Activated CD4-positive, alpha-beta T cell treated with anti-CD3 and anti-CD28 coated beads, Interleukin-2, amount 50 U/mL, for 1 hour (primary cell): Measurements from ENCODE around the gene DMD.
"Not testable (repeated sequence)": the region's sequence is repeated elsewhere in the genome, so short reads cannot be mapped to it uniquely, and the experiment has no call there.

Experiments
- DNase-seq: peaks from one replicate; pipeline ENCODE4 v3.0.0-alpha.2; 2020

Gene DMD

DNA sequence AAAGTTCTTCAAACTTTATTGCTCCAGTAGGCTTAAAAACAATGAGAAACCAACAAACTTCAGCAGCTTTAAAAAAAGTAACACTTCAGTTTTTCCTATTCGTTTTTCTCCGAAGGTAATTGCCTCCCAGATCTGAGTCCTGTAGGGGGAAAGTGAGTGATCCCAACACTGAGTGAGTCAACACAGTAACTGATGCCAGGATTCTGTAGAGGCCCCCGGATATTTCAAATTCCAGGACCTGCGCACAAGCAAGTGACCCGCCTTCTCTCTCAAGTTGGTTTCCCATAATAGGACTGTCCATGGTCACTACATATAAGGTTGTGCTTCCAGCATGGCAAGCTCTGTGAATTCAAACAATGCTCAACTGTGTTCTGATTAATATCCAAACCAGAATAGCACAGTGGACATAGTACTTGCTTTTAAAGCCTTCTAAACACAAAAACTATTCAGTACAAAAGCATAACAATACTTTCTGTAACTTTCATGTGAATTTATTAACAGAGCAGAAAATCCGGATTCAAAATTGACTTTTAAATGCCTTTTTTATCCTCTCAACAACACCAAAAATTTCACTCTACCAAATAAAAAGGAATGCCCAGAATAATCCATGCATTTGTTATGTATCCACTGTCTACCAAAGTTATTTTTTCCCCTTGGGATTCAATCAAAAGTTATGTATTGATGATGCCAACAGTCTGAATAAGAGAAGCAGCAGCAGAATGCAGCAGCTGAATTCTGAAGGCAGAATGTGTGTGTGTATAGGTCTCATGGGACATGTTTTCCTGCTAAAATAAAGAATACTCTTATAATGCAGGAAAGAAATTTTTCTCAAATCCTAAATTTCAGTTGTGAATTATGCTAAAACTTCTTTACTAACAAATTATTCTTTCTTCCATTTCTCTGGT is at the start of gene DMD:
DMD (minus strand) TSS at position 194 of the 905 bp plus-strand sequence. CDS start 237 bp downstream, outside the sequence.
- DNase-seq, result no peak

DNA sequence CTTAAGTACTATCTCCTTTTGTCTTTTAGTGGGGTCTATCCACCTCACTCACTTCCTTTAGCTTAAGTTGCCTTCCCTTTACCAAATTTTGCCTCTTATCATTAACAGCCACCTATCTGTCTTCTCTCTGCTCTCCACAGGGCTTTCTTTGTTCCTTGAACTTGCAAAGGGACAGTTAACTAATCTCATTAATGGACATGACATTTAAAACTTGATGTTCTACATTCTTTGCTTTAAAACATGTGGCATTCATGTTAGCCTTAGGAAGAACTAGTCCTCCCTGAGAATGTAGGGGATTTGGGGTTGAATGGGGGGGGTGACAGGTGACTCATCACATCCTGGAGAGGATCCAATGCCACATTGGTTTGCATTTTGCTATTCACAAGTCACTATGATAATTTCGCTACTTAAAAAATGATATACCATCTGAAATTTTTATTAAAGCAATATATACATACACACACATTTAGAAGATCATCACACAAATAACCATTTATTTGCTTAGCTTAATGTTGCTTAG is 41.0 kb upstream of the DMD start:
- no peak for DNase-seq

DNA sequence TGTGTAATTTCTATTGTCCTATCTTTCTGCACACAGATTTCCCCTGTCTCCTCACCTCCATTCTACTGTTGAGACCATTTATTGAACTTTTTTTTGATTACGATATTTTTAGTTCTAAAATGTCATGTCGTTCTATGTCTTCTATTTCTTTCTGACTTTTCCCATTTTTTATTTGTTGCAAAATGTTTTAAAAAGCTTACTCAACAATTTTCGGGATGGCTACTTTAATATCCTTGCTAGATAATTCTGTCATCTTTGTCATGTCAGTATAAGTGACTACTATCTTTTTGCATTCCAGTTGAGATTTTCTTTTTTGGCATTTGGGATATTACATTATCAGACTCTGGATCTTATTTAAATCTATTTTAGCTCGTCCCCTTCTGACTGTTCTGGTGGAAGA is 7.5 kb upstream of the DMD start:
- DNase-seq, result no peak

DNA sequence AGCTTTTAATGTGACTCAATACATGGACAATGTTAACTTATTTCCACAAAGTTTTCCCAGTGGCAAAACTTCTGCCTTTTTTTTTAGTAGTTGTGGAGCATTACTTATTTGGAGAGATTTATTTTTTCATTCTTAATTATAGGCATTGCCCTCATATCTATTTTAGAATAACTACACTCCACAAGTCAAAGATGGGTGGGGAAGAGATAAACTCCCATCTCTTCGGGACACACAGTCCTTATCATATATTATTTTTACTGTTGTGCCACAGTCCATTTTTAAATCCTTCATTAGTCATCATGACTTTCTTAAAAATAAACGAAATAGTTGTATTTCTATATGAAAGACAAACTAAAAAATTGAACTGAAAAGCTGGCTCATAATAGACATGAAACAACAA is 1.2 kb downstream of the DMD start:
- DNase-seq, result no peak

DNA sequence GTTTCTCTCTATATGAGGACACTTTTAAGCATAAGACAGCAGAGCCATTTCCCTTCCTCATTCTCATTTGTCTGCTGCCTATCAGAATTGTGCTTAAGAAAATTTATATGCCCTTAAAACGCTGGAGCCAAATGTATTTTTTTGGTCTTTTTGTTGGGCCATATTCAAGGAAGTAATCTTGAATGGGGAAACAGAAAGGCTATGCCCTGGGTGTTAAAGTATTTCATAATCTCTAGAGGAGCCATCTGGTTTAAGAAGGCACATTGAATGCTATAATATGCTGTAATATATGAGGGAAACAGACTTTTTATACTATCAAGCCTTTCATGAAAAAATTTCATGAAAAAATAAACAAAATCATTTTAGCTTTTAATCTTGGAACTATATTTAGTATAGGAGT is 4.3 kb downstream of the DMD start:
- no peak for DNase-seq

DNA sequence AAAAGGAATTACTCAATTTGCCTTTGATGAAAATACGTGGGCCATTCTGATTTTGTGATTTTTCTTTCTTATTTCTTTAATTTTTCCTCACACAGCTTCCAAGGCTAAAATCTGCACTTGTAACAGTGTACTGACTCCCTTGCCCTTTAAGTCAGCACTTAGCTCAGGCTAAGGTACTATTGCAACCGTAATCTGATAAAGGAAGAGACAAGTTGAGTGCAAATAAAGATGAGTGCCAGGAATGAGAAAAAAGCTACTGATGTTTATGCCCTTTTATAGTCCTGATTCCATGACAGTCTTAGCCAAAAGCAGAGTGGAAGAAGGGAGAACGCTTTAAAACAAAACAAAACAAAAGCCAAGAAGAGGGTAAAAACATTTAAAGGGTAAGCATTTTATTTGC is 6.0 kb downstream of the DMD start:
- no peak for DNase-seq

DNA sequence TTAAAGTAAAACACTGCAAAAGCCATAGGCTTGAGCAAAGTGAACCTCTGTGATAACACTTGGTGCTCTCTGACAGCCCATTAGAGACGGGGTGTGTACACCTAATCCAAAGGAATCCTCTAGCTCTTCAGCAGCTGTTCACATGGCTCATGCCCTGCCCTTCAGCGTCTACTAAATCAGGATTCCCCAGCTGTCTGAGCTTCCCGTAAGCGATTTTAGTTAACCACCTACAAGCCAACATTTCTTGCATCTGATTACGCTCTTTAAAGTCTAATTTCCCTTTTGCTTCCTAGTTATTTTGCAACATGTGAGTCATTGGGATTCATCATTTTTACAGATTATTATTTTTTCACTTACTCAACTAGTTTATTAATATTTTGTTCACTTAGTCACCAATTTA is 6.5 kb downstream of the DMD start:
- no peak for DNase-seq

DNA sequence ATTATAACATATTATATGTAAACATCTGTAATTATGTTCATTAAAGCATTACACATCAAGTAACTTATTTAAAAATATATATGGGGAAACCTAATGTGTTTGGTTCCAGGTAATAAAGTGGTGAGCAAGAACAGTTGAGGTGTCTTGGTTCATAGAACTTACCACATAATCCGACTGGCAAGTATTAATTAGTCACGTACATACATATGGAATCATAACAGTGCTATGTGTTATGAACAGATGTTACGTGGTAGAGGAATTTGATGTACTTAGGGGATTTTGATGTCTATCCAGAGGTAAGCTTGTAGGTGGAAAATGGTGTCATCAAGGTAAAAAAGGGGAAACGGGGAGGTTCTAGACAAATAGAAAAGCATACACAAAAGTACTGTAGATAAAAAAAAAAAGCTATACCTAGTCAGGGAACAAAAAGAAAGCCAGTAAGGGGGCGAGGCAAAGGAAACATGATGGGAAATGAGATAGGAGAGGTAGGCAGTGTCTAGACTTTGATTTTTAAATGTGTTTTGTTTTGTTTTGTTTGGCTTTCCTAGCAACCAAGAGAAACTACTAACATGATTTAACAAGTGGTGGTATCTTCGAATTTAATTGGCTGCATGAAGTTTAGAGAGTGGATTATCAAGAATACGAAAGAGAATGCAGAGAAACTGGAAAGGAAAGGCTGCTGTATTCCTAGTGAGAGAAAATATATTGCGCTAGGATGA is 12.6 kb downstream of the DMD start:
- DNase-seq, result no peak

DNA sequence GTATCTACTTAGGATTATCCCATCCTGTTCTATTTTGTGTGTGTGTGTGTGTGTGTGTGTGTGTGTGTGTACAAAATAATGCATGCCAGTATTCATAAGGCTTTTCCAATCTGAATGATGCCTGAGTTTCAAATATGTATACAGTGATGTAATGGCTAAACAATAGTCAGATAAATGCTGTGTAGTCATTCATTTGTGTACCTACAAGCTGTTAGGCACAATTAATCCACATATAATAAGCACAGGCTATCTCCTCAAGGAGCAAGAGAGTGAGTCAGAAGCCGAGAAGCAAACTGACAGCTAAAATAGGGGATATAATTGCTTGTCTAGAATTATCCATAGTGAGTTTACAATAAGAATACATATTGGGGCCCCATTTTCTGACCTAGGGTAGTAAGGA is 15.7 kb downstream of the DMD start:
- DNase-seq, result no peak

DNA sequence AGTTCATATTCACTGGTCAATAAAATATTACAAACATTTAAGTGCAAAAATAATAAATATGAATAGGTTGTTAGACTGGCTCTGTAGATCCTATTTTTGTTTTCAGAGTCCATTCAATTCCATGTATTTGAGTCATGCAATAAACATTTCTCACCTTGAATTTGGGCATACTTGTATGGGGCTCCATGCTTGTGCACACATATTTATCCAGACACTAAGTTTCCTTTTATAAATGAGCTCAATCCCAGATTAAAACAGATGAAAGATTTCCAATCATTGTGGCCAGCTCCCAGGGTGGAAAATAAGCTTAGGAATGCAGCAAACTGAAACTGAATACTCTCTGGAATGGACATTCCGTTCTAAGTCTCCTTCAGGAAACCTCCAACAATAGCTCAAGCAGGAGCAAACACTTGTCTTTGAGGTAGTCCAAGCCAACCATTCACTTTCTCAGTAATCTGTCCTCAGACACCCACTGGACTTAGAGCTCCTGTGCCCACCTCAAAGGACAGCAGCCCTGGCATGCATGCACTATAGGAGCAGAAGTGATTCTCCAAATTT is 16.4 kb downstream of the DMD start:
- no peak for DNase-seq

DNA sequence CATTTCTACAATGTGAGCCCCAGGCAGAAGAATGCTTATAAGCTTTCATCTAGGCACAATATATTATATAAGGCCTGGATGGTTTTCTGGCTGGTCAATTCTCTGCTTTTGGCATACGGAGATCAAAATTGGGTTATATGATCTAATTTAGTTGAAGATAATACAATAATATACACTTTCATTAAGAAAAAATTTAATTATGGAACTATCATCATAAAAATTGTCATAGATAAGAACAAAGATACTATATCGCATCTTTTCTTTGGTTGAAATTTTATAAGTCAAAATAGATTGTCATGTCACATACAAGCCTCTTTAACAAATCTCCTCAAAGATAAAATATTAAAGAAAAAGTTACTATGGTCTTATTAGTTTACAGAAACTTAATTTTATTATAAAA is 17.1 kb downstream of the DMD start:
- DNase-seq, result no peak

DNA sequence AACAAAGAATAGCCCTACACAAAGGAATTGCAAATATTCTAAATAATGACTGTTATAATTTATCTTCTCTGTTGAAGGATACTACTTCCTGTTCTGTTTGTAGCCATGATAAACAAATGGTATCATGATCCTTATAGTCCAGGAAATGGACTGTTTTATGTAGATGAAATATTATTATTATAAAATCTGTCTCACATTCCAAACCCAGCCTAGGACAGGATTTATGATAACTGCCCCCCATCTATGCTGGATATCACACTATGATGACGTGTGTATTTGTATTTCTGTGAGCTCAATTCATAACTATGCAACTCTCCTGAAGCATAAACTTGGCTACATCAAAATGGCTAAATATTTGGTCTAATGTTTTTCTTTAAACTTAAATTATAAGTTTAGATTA is 21.3 kb downstream of the DMD start:
- no peak for DNase-seq

DNA sequence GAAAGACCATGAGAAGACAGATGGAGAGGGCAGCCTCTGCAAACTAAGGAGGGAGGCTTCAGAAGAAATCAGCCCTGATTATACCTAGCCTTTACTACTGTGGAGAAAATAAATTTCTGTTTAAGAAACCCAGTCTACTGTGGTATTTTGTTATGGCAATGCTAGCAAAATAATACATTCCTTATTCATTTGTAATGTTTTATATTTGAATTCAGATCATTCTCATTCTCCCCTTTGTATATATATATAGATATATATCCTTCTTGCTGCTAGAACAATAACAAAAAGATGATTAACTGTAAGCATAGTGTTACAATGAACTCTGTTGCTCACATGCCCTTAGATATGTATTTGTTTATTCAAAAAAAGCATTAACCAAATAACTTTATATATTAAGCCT is 22.5 kb downstream of the DMD start:
- DNase-seq, result no peak

DNA sequence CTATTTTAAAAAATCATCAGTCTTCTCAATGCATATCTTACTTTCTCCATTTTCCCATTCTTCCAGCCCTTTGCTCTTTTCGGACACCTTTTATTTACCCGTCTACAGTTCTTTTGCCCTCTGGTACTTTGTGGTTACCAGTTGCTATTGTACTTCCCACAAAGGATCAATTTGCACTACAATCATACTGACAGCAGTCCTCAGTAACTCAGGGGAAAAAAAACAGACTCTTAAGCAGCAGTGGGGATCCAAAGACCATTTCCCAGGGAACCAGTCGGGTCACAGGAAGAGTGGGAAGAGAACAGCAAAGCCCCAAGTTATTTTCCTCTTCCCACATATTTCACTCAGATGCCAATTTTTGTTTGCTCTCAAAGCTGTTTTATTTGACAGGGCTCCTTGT is 23.1 kb downstream of the DMD start:
- DNase-seq, result no peak

DNA sequence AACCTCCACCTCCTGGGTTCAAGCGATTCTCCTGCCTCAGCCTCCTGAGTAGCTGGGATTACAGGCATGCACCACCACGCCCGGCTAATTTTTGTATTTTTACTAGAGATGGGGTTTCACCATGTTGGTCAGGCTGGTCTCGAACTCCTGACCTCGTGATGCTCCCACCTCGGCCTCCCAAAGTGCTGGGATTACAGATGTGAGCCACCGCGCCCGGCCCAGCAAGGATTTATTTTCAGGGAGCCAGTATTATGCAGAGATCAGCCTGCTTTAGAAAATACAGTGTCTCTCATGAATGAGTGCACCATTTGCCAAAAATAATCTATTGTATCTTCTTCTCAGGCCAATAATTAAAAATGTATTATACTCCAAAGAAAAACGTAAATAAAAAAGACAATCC is 26.5 kb downstream of the DMD start:
- DNase-seq, result not testable (repeated sequence)

DNA sequence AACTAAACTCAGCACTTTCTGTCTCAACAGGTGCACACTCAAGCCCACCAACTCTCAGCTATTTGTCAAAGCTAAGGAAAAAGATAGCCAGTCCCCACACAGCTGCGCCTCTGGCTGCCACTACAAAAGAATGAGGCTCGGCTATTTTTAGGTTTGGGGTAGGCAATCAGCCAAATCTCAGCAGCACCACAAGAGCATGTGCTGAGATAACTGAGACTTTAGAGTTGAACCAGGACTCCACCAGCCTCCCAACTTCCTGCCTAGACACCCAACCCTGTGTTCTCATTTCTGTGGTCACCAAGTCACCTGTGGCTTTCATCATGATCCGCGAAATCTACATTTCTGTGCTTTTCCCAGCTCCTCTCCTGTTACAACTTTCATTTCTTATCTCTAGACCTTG is 28.0 kb downstream of the DMD start:
- DNase-seq, result no peak

DNA sequence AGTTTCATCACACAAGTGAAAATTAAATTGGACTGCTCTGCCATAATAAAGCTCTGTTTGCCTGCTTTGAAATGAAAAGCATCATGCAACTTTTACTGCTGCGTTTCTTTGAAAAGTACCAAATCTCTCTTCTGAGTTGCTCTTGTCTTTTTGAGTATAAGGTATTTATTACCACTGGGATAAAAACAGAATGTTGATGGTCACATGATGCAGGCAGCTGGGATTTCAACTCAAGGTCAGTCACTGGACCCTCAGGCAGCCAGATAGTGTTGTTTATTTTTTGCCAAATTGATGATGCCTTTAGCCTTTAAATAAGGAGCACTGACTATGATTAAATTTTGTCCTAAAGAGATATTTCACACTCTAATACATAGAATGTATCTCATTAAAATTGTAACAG is 32.7 kb downstream of the DMD start:
- DNase-seq, result no peak

DNA sequence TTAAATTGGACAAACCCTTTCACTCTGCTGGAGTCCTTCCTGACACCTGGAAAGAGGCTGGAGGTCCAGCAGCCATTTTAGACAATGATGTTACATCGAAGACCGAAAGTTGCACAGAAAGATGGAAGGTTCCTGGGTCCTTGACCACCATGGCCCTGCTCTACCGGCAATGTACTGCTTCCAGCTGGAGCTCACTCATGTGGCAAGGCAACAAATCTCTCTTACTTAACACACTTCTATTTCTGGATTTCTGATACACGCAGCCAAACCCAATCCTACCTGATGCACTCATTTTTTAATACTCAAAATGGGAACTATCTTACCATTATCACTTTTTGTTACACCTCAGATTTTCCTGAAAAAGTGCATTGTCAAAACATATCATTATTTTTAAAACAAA is 33.1 kb downstream of the DMD start:
- DNase-seq, result no peak

DNA sequence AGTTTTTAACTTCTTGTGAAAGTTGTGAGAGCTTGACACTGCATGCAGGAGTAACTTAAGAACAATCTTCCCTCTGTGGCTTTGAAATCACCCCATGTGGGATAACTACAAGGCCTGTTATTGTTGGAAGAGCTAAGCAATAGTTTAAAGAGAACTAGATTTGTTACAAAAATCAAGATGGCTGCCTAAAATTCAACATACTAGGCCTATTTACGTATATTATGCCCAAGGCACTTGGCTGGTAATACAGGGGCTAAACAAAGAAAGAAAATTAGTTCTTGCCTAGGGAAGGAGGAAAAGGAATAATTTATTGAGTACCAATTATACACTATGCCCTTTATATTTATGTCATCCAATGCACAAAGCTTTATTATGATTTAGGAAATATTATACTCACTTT is 36.1 kb downstream of the DMD start:
- DNase-seq, result no peak

DNA sequence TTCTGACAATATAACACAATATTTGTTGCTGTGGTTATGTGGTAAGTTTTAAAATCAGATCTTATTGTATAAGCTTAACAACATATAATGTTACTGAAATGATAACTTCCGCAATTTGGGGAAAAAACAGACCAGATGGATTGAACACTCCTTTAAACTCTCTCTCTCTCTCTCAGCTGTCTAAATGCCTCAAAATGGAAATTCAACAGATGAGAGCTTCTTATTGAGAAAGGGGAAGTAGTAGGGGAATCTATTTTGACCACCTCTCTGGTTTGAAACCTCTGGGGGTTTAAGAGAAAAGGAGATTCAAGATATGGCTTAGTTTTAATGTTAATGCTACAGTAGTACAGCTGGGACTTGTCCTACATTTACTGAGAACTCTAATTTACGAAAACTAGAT is 40.3 kb downstream of the DMD start:
- no peak for DNase-seq

DNA sequence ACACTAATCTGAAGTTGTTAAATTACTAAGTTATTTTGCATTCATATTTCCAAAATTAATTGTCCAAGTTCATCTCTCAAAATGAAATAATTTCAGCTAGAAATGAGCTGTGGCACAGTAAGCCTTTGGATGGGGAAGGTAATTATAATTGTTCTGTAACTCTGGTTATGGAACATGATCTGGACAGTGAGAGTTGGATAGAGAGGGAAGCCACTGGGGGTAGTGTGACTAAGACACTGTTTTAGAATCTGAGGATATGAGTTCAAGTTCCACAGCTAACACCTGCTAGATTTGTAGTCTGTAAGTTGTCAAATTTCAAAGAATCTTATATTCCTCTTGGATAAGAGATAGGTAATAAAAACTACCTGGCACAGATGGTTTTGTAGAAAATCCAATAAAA is 49.5 kb downstream of the DMD start:
- DNase-seq, result no peak

DNA sequence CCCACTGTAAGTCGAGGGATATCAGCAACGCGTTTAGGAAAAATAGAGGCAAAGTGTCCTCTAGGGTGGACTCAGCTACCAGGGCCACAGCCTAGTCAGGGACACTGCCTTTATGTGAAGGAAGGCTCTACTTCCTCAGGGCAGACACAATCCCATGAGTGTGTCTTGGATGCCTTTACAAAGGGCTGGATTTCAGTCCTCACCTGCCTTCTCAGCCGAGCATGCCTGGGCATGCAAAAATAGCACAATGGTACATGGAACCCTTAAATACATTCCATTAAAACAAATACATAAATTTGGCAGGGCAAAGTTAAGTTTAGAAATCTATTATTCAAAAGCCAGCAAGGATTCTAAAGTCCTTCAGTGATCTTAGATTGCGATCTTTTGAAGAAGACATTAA is 51.1 kb downstream of the DMD start:
- DNase-seq, result no peak

DNA sequence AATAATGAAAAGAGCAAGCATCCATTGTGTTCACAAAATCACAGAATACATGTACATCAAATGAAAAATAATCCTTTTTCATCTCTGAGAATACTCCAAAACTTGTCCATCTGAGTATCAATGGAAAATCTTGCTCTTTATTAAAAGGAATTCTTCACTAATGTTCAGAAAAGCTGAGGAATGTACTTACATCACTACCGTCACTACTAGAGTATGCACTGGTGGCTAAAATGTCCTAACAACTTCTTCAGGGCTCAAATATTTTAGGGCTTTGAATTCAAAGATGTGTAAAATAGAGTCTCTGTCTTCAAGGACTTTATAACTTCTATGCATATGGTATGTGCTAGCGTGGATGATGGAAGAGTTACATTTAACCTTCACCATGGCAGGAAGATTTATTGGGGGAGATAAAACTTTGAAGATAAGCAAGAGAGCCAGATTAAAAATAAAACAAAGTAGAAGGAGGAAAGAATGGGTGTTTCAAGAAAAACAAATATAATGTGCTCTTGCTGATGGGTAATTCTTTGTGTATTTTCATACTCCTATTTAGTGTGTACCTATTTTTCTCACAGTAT is 55.1 kb downstream of the DMD start:
- no peak for DNase-seq

DNA sequence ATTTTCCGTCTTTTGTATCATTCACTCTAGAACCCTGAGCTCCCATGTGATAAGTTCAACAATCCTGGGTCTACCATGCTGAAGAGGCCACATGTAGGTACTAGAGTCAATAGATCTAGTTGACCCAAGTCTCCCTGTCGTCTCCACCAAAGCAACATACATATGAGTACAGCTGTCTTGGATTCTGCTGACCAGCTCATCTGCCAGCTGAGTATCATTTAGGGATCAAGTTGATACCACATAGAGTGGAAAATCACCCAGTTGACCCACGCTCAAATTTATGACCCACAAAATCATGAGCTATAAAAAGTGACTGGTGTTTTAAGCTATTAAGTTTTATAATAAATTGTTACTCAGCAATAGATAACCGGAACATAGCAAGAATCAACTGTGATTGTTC is 61.8 kb downstream of the DMD start:
- DNase-seq, result no peak
